Stomach (tissue), 9 donors: Measurements from ENCODE around the gene RFC2. TPM values are rescaled to one million over a fixed set of nuclear protein-coding genes. Genes with fewer than 3 reads are reported as not detected.
"Not testable (repeated sequence)": the region's sequence is repeated elsewhere in the genome, so short reads cannot be mapped to it uniquely, and the experiment has no call there.

Experiments
- DNase-seq, 2 donors: peaks; one replicate each; pipeline versions ENCODE4 v3.0.0 to v3.0.0-alpha.2; 2013 to 2019
- H3K27ac ChIP-seq, 5 donors: fragments of 200-600 bp in 4 of 5; sonication (generic) in 4 of 5; one replicate each; pipeline ENCODE4 v1.5.1; 2013 to 2019; ENCODE audit warnings: mild to moderate bottlenecking in 1 of 5, moderate library complexity in 1 of 5
- H3K27me3 ChIP-seq, 3 donors: fragments of 200-600 bp; sonication (generic); one replicate each; pipeline ENCODE4 v1.5.1; 2017 to 2019; ENCODE audit warnings: mixed run types in 1 of 3
- H3K36me3 ChIP-seq, 4 donors: fragments of 200-600 bp; sonication (generic); 1 replicate in 3 of 4; 2 replicates in 1 of 4; pipeline ENCODE4 v1.5.1; 2016 to 2019
- H3K4me1 ChIP-seq, 4 donors: fragments of 200-600 bp; sonication (generic); one replicate each; pipeline ENCODE4 v1.5.1; 2016 to 2019
- H3K4me3 ChIP-seq, 4 donors: fragments of 200-600 bp; sonication (generic) in 3 of 4; one replicate each; pipeline ENCODE4 v1.5.1; 2016 to 2019; ENCODE audit warnings: mild to moderate bottlenecking in 1 of 4
- H3K9me3 ChIP-seq, 4 donors: fragments of 200-600 bp; sonication (generic); one replicate each; pipeline ENCODE4 v1.5.1; 2016 to 2019
- EP300 ChIP-seq: sonication (generic); formaldehyde crosslinking; IDR thresholded peaks from one replicate; pipeline ENCODE4 v1.6.1; 2017; ENCODE audit warnings: antibody characterized with exemption
- POLR2A ChIP-seq, 4 donors: fragments of 450-650 bp; IDR thresholded peaks; one replicate each; pipeline ENCODE4 v1.6.1; 2016; ENCODE audit warnings: antibody characterized with exemption in 4 of 4, control low read depth in 2 of 4, mild to moderate bottlenecking in 1 of 4, moderate library complexity in 1 of 4
- POLR2AphosphoS5 ChIP-seq, 3 donors: sonication (generic); formaldehyde crosslinking; IDR thresholded peaks; one replicate each; pipeline ENCODE4 v1.6.1; 2016; ENCODE audit warnings: antibody characterized with exemption in 3 of 3
- WGBS, 5 donors: extraction: QIAGEN DNeasy Blood & Tissue Kit in 3 of 5; methylation state at CpG; one replicate each; pipeline versions ENCODE4 v1.1.5 to v1.1.7; 2013 to 2018; 5-methylcytosine and 5-hydroxymethylcytosine counted together
- intact Hi-C: fragments of 100-400 bp; cut with DNase I; formaldehyde crosslinking; loops from one replicate; pipeline ENCODE4 v1.15.1; 2023; ENCODE audit warnings: low total_unique reads
- polyA plus RNA-seq, 3 donors: library from polyadenylated mRNA; stranded (reverse); fragments of 200-250 nt; gene quantifications; one replicate each; pipeline ENCODE4 v1.2.3, GENCODE V29; 2013
- total RNA-seq, 5 donors: library from RNA; depleted of rRNA; stranded (reverse); fragments of >200 nt; gene quantifications; one replicate each; pipeline versions ENCODE4 v1.1.0 to v1.2.3, GENCODE V29; 2014 to 2016
- TF ChIP-seq, protein P1 (sequence below), 7 experiments: fragments of 450-650 bp in 4 of 7; fragments of 200-600 bp in 3 of 7; sonication (generic) in 3 of 7; IDR thresholded peaks; one replicate each; pipeline ENCODE4 v1.5.1; 2016 to 2019; ENCODE audit warnings: antibody characterized with exemption in 7 of 7, control low read depth in 2 of 7, mild to moderate bottlenecking in 1 of 7
- donor health status: healthy with polysubstance abuse.
- donor health status: Bipolar disorder and iron deficiency.
- donor health status: healthy.

Gene RFC2
- total and polyA plus RNA-seq, 8 donors: 7.7 to 39.1 (median 23.0) TPM

DNA sequence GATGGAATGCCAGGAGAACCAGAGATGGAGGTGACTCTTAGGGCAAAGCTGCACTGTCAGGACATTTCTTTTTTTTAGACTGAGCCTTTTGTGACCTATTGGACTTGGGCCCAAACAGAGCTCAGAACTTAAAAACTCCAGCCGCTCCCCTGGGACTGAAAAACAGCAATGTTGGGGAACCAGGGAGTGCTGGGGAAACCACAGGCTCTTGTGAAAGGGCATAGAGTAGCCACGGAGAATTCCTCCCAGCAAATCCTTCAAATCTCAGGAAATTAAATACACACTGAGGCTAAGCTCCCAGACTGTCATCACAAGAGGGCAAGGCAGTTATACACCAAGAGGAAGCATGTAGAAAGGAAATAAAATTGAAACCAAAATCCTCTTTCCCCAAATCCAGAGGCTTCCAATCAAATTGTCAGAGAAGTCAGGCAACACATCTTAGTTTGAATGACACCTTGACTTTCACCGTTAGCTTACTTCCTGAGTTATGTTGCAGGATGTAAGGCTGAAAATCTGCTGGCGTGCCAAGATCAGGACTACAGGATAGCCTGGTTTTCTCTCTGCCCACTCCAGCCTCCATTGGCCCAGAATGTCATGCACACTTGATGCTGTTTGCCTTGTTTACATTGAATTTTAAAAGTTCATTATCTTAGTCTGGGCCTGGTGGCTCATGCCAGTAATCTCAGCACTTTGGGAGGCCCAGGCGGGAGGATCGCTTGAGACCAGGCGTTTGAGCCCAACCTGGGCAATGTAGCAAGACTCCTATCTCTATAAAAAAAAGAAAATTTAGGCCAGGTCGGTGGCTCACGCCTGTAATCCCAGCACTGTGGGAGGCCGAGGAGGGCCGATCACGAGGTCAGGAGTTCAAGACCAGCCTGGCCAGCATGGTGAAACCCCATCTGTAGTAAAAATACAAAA is 2.6 kb upstream of the RFC2 start:
- Histone ChIP-seq H3K9me3 (no peaks in the 10 kb centered on the region), H3K4me1 (peaks cover 14 to 49% (median 32%) of the 10 kb centered on the region in 4 donors), H3K27me3 (no peaks in the 10 kb centered on the region), H3K27ac (peak overlapping the region in 3 of 5 donors; percentile 51 to 96 (median 95)), H3K36me3 (no peaks in the 10 kb centered on the region), H3K4me3 (no peak overlapping the region)
- WGBS, 5 donors: 74 to 80% (median 75%) methylated on average over 12 of the region's 12 CpGs
- no peak for TF ChIP-seq EP300
- TF ChIP-seq, protein P1, sequence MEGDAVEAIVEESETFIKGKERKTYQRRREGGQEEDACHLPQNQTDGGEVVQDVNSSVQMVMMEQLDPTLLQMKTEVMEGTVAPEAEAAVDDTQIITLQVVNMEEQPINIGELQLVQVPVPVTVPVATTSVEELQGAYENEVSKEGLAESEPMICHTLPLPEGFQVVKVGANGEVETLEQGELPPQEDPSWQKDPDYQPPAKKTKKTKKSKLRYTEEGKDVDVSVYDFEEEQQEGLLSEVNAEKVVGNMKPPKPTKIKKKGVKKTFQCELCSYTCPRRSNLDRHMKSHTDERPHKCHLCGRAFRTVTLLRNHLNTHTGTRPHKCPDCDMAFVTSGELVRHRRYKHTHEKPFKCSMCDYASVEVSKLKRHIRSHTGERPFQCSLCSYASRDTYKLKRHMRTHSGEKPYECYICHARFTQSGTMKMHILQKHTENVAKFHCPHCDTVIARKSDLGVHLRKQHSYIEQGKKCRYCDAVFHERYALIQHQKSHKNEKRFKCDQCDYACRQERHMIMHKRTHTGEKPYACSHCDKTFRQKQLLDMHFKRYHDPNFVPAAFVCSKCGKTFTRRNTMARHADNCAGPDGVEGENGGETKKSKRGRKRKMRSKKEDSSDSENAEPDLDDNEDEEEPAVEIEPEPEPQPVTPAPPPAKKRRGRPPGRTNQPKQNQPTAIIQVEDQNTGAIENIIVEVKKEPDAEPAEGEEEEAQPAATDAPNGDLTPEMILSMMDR (IDR thresholded peaks at IDR 0.05): no peak
- no peak for TF ChIP-seq POLR2AphosphoS5 (IDR thresholded peaks at IDR 0.05)
- no peak for TF ChIP-seq POLR2A (IDR thresholded peaks at IDR 0.05)
- intact Hi-C loops: no loop called here
- DNase-seq: no peak

DNA sequence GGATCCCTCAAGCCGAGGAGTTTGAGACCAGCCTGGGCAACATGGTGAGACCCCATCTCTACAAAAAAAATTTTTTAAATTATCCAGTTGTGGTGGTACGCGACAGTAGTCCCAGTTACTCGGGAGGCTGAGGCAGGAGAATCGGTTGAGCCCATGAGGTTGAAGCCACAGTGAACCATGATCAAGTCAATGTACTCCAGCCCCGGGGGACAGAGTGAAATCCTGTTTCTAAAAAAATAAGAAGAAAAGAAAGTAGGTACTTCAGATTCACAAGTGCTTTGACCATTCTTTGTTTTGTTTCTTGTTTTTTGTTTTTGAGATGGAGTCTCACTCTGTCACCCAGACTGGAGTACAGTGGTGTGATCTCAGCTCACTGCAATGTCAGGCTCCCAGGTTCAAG is 1.3 kb upstream of the RFC2 start:
- H3K27me3 ChIP-seq, DNase-seq, H3K9me3 ChIP-seq, intact Hi-C loops: not testable (repeated sequence)
- Histone ChIP-seq H3K4me3 (peak overlapping the region in 3 of 4 donors; percentile 70 to 78 (median 74)), H3K36me3 (peaks cover 8 to 11% (median 11%) of the 10 kb centered on the region in 4 donors), H3K27ac (peak overlapping the region in 4 of 5 donors; percentile 93 to 97 (median 96)), H3K4me1 (peaks cover 14 to 49% (median 32%) of the 10 kb centered on the region in 4 donors)
- 83 to 95% (median 90%) methylated on average over 6 of the region's 6 CpGs for WGBS, 5 donors

- Histone ChIP-seq H3K27me3 (no peaks in the 10 kb centered on the region), H3K27ac (peak overlapping the region; percentile 93 to 97 (median 95)), H3K4me3 (peak overlapping the region; percentile 70 to 87 (median 76)), H3K4me1 (peaks cover 14 to 49% (median 32%) of the 10 kb centered on the region in 4 donors), H3K9me3 (no peaks in the 10 kb centered on the region), H3K36me3 (peaks cover 8 to 17% (median 16%) of the 10 kb centered on the region in 4 donors)
- intact Hi-C loops: no loop called here
- no peak for TF ChIP-seq EP300
- TF ChIP-seq POLR2AphosphoS5 (IDR thresholded peaks at IDR 0.05): no peak
- TF ChIP-seq POLR2A (IDR thresholded peaks at IDR 0.05): no peak
- TF ChIP-seq, protein P1 (IDR thresholded peaks at IDR 0.05): no peak
- no peak for DNase-seq
- WGBS, 5 donors: 9 to 20% (median 15%) methylated on average over 20 of the region's 20 CpGs
These were observed 720 bp upstream of the RFC2 start for GRCh38 chr7:74254858-74255379.

DNA sequence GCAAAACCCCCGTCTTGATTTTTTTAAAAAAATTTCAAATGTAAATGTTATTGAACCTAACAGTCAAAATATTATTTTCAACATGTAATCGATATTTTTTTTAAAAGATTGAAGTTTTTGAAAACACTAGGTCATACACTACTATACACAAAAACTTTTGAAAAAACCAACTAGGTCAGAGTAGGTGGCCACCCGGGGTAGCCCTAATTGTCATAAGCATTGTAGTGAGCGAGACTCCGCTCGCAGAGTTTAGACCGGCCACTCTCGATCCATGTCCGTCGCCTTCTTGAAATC is 417 bp downstream of the RFC2 start:
- no peak for TF ChIP-seq EP300
- no peak for TF ChIP-seq POLR2A (IDR thresholded peaks at IDR 0.05)
- TF ChIP-seq, protein P1 (IDR thresholded peaks at IDR 0.05): no peak
- no peak for TF ChIP-seq POLR2AphosphoS5 (IDR thresholded peaks at IDR 0.05)
- DNase-seq: no peak
- H3K27ac ChIP-seq: peak overlapping the region; percentile 93 to 97 (median 95)
- peak overlapping the region; percentile 70 to 87 (median 76) for H3K4me3 ChIP-seq
- peaks cover 14 to 28% (median 28%) of the 10 kb centered on the region in 4 donors for H3K36me3 ChIP-seq
- H3K9me3 ChIP-seq: no peaks in the 10 kb centered on the region
- intact Hi-C loops: no loop called here
- 1 to 2% (median 1%) methylated on average over 10 of the region's 10 CpGs for WGBS, 5 donors
- H3K4me1 ChIP-seq: peaks cover 14 to 46% (median 32%) of the 10 kb centered on the region in 4 donors
- no peaks in the 10 kb centered on the region for H3K27me3 ChIP-seq
